H7 (cell line): Measurements from ENCODE around the gene TMEM259. TPM values are rescaled to one million over a fixed set of nuclear protein-coding genes. Genes with fewer than 3 reads are reported as not detected.

ENCODE experiments used
- DNase-seq: peaks from one replicate; pipeline ENCODE4 v3.0.0; 2012
- H3K27me3 ChIP-seq: 2 replicates; pipeline ENCODE4 v1.6.0; 2011; ENCODE audit warnings: mild to moderate bottlenecking, low read length; ENCODE audit not compliant: control insufficient read depth, insufficient read depth
- H3K36me3 ChIP-seq: replicated peaks from 2 replicates; pipeline ENCODE4 v1.5.1; 2011; ENCODE audit warnings: low read length; ENCODE audit not compliant: control insufficient read depth, insufficient read depth
- H3K4me3 ChIP-seq: 2 replicates; pipeline ENCODE4 v1.5.1; 2011; ENCODE audit warnings: low read depth, mild to moderate bottlenecking, control low read depth, low read length, moderate library complexity; ENCODE audit not compliant: insufficient read depth
- total RNA-seq: library from RNA; depleted of rRNA; stranded (reverse); fragments of >200 nt; shearing (Covaris generic); gene quantifications from 2 replicates; pipeline ENCODE4 v1.2.3, GENCODE V29; 2014; rRNA removed

The TMEM259 gene
- total RNA-seq, 1 experiment from 2014 or later: 153 TPM

DNA sequence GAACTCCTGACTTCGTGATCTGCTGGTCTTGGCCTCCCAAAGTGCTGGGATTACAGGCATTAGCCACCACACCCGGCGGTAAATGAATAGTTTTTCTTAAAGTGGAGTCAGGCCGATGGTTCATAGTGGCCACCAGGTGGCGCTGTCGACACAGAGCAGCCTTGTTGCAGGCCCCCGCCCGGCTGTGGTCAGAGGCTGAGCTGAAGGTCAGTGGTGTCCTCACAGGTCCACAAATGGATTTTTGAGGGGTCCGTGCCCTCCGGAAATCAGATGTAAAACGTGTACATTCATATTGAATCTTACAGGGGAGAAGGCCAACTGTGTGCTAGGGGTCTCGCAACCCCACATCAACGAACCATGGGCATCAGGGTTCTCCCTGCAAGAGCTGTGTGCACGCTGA, 50.2 kb downstream of the TMEM259 start:
- Histone ChIP-seq H3K27me3 (no peaks in the 10 kb centered on the region), H3K4me3 (no peak overlapping the region), H3K36me3 (peaks cover 26% of the 10 kb centered on the region)
- DNase-seq: peak; percentile 88

DNA sequence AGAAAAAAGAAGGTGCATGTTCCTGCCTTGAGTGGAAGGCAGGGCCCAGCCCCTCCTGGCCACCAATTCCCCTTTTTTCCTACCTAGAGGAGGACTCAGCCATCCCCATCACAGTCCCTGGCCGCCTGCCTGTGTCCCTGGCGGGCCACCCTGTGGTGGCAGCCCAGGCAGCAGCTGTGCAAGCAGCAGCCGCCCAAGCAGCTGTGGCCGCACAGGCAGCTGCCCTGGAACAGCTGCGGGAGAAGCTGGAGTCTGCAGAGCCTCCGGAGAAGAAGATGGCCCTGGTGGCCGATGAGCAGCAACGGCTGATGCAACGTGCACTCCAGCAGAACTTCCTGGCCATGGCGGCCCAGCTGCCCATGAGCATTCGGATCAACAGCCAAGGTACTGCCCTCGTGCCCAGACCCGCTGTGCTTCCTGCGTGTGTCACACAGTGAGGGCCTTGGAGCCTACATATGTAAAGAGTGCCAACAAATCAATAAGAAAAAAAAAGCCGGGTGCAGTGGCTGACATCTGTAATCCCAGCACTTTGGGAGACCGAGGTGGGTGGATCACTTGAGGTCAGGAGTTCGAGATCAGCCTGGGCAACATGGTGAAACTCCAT, 54.3 kb downstream of the TMEM259 start:
- Histone ChIP-seq H3K27me3 (no peaks in the 10 kb centered on the region), H3K4me3 (no peak overlapping the region), H3K36me3 (peaks cover 34% of the 10 kb centered on the region)
- no peak for DNase-seq

- DNase-seq: no peak
- peaks cover 29% of the 10 kb centered on the region for H3K36me3 ChIP-seq
Observed at GRCh38 chr19:964761-965694, 55.9 kb downstream of the TMEM259 start.

DNA sequence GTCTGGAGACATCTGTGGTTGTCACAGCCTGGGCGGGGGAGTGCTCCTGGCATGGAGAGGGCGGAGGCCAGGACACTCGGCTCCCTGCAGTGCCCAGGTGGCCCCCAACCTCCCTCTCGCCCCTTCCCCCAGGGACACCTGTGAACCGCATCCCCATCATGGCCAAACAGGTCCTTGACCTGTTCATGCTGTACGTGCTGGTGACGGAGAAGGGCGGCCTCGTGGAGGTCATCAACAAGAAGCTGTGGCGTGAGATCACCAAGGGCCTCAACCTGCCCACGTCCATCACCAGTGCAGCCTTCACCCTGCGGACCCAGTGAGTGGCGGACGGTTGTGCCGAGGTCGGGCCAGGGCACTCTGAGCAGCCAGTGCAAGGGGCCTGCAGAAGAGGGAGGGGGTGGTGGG, 56.8 kb downstream of the TMEM259 start:
- H3K36me3 ChIP-seq: peaks cover 26% of the 10 kb centered on the region
- H3K4me3 ChIP-seq: no peak overlapping the region
- DNase-seq: no peak
- no peaks in the 10 kb centered on the region for H3K27me3 ChIP-seq

More at GRCh38 chr19:964761-965694, 55.9 kb downstream of the TMEM259 start:
- Histone ChIP-seq H3K27me3 (no peaks in the 10 kb centered on the region), H3K4me3 (no peak overlapping the region)

DNA sequence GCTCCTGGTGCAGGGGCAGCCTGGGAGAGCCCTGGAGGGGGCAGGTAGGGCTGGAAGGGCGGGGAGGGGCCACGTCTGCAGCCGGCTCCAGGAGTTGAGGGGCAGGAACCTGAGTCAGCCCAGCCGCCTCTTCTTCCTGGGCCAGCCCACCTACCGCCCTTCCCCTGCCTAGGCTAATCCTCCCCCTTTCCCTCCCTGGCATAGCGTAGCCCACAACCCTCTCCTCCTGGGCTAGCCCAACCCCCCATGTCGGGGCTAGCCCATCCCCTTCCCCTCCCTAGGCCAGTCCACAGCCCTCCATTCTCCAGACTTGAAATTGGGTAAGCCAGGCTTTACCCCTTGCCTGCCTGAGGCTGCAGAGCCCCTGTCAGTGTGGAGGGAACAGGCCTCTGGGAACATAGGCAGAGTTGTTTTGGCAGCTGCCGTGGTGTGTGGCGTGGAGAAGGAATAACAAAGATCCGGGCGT, 57.4 kb downstream of the TMEM259 start:
- Histone ChIP-seq H3K4me3 (no peak overlapping the region), H3K36me3 (peaks cover 22% of the 10 kb centered on the region), H3K27me3 (no peaks in the 10 kb centered on the region)
- peak; percentile 87 for DNase-seq

- H3K36me3 ChIP-seq: peaks cover 19% of the 10 kb centered on the region
- H3K4me3 ChIP-seq: no peak overlapping the region
- no peaks in the 10 kb centered on the region for H3K27me3 ChIP-seq
- no peak for DNase-seq
Observed at GRCh38 chr19:962683-963400, 58.1 kb downstream of the TMEM259 start.

GRCh38 chr19:961866-962620, 58.9 kb downstream of the TMEM259 start:
- H3K4me3 ChIP-seq: no peak overlapping the region
- peaks cover 16% of the 10 kb centered on the region for H3K36me3 ChIP-seq
- no peaks in the 10 kb centered on the region for H3K27me3 ChIP-seq
- DNase-seq: no peak

GRCh38 chr19:960601-960938, 60.4 kb downstream of the TMEM259 start:
- H3K27me3 ChIP-seq: no peaks in the 10 kb centered on the region
- DNase-seq: no peak
- peaks cover 11% of the 10 kb centered on the region for H3K36me3 ChIP-seq
- no peak overlapping the region for H3K4me3 ChIP-seq

DNA sequence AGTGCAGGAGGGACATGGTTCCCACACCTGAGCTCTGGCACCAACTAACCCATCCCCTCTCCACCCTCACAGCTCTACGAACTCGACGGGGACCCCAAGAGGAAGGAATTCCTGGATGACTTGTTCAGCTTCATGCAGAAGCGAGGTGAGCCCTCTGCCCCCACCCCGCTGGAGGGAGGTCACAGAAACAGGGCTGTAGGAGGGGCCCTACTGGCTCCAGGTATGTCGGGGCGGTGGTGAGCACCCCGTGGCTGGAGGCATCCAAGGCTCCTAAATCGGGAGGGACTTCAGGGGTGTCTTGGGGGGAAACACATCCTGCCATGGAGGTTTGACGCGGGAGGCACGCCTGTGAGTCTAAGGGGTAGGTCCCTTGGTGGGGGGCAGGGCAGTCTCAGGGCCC, 60.9 kb downstream of the TMEM259 start:
- Histone ChIP-seq H3K36me3 (peaks cover 6% of the 10 kb centered on the region), H3K27me3 (no peaks in the 10 kb centered on the region), H3K4me3 (no peak overlapping the region)
- peak; percentile 91 for DNase-seq

Other genes starting within 250 kb of the TMEM259 start
- gene PTBP1, start 223.7 kb downstream of the TMEM259 start, total RNA-seq: 460 and 481 TPM in 2 replicates
- 52.0 and 53.8 TPM in 2 replicates for gene PLPPR3, start 199.2 kb downstream of the TMEM259 start, total RNA-seq
- 0.85 and 1.3 TPM in 2 replicates for gene AZU1, start 193.3 kb downstream of the TMEM259 start, total RNA-seq
- 0.66 TPM in 1 of 2 replicates, not detected in the other for gene PRTN3, start 180.1 kb downstream of the TMEM259 start, total RNA-seq
- gene ELANE, start 168.8 kb downstream of the TMEM259 start, total RNA-seq: not detected in 2 replicates
- gene CFD, start 161.5 kb downstream of the TMEM259 start, total RNA-seq: 1.4 and 1.5 TPM in 2 replicates
- 29.5 and 36.2 TPM in 2 replicates for gene MED16, start 127.9 kb downstream of the TMEM259 start, total RNA-seq
- gene RNU6-9, start 127.6 kb downstream of the TMEM259 start, total RNA-seq: not detected in 2 replicates
- gene R3HDM4, start 107.9 kb downstream of the TMEM259 start, total RNA-seq: 47.5 and 49.9 TPM in 2 replicates
- 0.67 and 1.4 TPM in 2 replicates for gene KISS1R, start 103.8 kb downstream of the TMEM259 start, total RNA-seq
- 85.4 and 92.6 TPM in 2 replicates for gene ARID3A, start 95.1 kb downstream of the TMEM259 start, total RNA-seq
- gene WDR18, start 36.8 kb downstream of the TMEM259 start, total RNA-seq: 107 and 140 TPM in 2 replicates
- gene GRIN3B, start 20.7 kb downstream of the TMEM259 start, total RNA-seq: 0.03 and 0.07 TPM in 2 replicates
- gene RNU6-2, start 399 bp upstream of the TMEM259 start, total RNA-seq: not detected in 2 replicates
- 440 and 495 TPM in 2 replicates for gene CNN2, start 5.5 kb upstream of the TMEM259 start, total RNA-seq
- 17.9 and 19.7 TPM in 2 replicates for gene ABCA7, start 19.0 kb upstream of the TMEM259 start, total RNA-seq
- 46.0 and 48.7 TPM in 2 replicates for gene ARHGAP45, start 46.0 kb upstream of the TMEM259 start, total RNA-seq
- gene POLR2E, start 74.3 kb upstream of the TMEM259 start, total RNA-seq: 226 and 283 TPM in 2 replicates
- 620 and 671 TPM in 2 replicates for gene GPX4, start 82.9 kb upstream of the TMEM259 start, total RNA-seq
- gene SBNO2, start 153.1 kb upstream of the TMEM259 start, total RNA-seq: 31.4 and 41.3 TPM in 2 replicates
- gene STK11, start 184.7 kb upstream of the TMEM259 start, total RNA-seq: 96.3 and 99.0 TPM in 2 replicates
- 6.7 and 9.8 TPM in 2 replicates for gene CBARP, start 216.9 kb upstream of the TMEM259 start, total RNA-seq
- gene ATP5F1D, start 220.6 kb upstream of the TMEM259 start, total RNA-seq: 44.7 and 53.1 TPM in 2 replicates
- gene MIDN, start 227.5 kb upstream of the TMEM259 start, total RNA-seq: 35.1 and 50.3 TPM in 2 replicates
- gene CIRBP, start 248.2 kb upstream of the TMEM259 start, total RNA-seq: 219 and 221 TPM in 2 replicates